CD1c-positive myeloid dendritic cell (primary cell): ENCODE results near the gene HIBADH.
"Not testable (repeated sequence)": the region's sequence is repeated elsewhere in the genome, so short reads cannot be mapped to it uniquely, and the experiment has no call there.

ENCODE experiments used
- DNase-seq: peaks from one replicate; pipeline ENCODE4 v3.0.0-alpha.2; 2016; ENCODE audit errors: extremely low spot score

The HIBADH gene

GRCh38 chr7:27678617-27679260 lies 16.1 kb upstream of the HIBADH start:
- DNase-seq = no peak

DNA sequence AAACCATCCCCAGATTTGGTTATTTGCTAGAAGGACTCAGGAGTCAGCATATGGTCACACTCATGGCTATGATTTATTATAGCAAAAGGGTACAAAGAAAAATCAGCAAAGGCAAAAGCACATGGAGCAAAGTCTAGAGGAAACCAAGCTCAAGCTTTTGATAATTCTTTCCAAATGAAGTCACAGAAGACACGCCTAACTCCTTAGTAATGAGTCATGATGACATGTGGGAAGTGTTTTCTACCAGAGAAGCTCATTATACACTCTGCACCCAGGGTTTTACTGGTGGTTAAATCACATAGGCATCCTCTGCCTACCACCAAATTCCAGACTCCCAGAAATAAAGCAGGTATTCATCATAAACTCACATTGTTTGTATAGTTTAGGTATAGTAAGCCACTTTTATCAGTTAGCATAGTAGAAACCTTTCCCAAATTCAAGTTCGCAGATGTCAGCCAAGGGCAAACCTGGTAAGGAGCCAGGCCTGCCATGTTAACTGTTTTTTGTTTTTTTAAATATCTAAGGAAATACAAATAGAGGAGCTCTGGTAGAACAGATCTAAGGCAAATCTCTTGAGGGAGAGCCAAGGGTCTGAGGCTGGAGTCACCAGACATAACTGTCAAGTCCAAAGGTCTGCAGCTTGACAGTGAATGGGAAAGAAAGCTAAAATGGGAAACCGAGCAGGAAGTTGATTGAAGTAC lies 15.4 kb upstream of the HIBADH start:
- peak; percentile 49 for DNase-seq

- not testable (repeated sequence) for DNase-seq
Measured at GRCh38 chr7:27674126-27674525, 11.4 kb upstream of the HIBADH start.

DNA sequence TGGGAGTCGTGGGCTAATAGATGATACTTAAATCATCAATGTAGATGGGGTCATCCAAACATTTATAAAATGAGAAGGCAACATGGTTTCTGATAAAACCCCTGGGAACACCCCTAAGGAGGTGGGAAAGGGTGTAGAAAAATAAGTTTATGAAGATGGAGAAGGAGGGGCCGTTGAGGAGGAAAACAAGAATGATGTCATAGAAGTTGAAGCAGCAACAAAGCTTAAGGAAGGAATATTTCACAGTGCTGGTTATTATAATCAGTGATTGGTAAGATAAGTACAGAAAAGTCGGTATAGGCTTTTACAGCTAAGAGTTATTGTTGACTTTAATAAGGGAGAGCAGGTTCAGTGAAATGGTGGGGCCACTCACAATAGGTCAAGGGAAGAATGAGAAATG lies 9.0 kb upstream of the HIBADH start:
- no peak for DNase-seq

DNA sequence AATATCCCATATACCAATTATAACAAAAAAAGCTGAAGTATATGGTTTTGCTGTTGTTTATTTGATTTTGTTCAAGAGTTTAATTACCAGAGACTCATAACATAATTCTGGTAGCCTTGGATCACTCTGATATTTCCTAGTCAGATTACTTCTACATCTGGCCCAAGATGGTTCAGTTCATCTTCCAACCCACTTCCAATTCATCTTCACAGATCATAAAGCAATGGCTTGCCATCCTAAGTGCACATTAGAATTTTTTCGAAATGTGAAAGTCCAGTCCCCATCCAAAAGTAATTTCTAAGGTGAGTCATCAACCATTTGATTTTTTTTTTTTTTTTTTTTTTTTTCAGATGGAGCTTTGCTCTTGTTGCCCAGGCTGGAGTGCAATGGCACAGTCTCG lies 8.0 kb upstream of the HIBADH start:
- DNase-seq = no peak

DNA sequence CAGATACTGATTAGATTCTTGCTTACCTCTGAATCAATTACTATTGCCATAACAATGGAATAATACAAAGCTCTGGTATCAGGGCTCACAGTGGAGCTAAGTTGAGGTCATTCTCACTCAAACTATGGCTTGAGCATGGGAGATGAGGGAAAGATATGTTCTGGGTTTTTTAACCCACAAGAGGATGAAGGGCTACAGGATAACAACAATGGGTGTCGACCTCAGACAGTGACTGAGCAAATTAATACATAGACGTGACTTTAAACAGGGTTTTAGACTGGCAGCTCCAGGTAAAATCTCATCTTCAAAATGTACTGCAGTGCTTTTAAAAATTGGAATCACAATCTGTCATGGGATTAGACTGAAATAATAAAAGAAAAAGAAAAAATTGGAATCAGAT lies 7.5 kb upstream of the HIBADH start:
- DNase-seq = no peak

- DNase-seq = peak; percentile 71
Measured at GRCh38 chr7:27665531-27665930, 2.8 kb upstream of the HIBADH start.

DNA sequence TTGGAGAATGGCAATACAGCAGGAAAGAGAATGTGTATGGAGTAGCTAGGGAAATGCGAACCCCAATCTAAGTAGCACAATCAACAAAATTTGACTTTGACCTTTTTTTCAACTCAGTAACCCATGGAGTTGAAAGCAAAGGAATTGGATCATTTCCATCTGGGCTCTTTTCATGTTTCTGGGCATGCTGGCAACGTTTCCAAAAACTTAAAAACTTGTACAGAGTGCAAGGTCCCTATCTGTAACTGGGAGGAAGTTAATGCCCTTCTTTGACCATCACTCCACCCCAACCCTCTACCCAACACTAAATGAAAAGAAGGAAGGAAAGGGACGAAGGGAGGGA lies 1.3 kb upstream of the HIBADH start:
- no peak for DNase-seq

GRCh38 chr7:27661811-27662489 lies 733 bp downstream of the HIBADH start:
- DNase-seq = peak; percentile 18

DNA sequence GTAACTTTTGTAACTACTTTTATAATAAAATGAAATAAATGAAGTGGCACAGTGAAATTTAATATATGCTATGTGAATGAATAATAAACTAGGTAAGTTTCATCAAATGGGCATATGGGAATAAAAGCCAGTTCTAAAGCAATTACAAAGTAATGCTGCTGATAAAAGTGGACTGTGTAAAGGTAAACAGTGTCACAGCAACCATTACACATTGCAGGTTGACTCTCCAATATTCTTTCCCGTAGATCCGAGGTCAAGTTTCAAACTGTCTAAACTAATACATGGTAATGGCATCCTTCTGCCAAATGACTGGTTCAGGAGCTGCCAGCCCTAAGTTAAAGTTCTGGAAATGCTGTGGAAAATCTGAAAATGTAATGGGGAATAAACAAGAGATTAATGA lies 6.0 kb downstream of the HIBADH start:
- no peak for DNase-seq

DNA sequence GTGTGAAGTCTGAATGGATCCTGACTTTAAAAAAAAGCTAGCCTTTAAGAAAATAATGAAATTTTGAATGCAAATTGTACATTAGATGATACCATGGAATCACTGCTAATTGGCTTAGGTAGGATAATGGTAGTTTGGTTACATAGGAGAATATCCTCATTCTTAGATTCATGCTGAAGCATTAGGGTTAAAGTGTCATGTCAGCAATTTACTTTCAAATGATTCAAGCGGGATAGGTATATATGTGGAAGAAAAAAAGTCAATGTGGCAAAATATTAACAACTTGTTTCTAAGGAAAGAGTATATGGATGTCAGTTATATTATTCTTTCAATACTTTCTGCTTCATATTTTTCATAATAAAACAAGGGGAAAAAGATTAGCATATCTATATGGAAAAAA lies 7.5 kb downstream of the HIBADH start:
- no peak for DNase-seq

GRCh38 chr7:27652518-27652917 lies 10.2 kb downstream of the HIBADH start:
- no peak for DNase-seq

GRCh38 chr7:27651702-27652101 lies 11.0 kb downstream of the HIBADH start:
- no peak for DNase-seq

DNA sequence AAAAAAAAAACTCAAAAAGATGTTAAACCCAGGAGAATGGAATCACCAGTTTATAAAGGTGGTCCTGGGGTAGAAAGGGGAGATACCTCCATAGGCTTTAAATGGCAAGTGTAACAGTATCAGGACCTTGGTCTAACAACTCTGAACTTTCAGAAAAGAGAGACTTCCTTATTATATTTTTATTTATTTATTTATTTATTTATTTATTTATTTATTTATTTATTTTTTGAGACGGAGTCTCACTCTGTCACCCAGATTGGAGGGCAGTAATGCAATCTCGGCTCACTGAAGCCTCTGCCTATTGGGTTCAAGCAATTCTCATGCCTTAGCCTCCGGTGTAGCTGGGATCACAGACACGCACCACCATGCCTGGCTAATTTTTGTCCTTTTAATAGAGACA lies 12.4 kb downstream of the HIBADH start:
- DNase-seq = no peak

GRCh38 chr7:27647489-27647888 lies 15.2 kb downstream of the HIBADH start:
- DNase-seq = no peak

DNA sequence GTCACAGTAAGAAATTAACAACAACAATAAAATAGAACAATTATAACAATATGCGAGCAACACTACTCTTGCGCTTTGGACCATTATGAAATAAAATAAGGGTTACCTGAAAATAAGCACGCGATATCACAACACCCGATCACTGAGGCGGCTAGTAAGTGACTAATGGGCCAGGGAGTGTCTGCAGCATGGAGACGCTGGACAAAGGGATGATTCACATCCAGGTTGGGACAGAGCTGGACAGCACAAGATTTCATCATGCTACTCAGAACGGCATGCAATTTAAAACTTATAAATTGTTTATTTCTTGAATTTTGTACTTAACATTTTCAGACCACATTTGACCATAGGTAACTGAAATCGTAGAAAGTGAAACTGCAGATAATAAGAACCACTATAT lies 15.6 kb downstream of the HIBADH start:
- DNase-seq = no peak

GRCh38 chr7:27642271-27642670 lies 20.4 kb downstream of the HIBADH start:
- no peak for DNase-seq

DNA sequence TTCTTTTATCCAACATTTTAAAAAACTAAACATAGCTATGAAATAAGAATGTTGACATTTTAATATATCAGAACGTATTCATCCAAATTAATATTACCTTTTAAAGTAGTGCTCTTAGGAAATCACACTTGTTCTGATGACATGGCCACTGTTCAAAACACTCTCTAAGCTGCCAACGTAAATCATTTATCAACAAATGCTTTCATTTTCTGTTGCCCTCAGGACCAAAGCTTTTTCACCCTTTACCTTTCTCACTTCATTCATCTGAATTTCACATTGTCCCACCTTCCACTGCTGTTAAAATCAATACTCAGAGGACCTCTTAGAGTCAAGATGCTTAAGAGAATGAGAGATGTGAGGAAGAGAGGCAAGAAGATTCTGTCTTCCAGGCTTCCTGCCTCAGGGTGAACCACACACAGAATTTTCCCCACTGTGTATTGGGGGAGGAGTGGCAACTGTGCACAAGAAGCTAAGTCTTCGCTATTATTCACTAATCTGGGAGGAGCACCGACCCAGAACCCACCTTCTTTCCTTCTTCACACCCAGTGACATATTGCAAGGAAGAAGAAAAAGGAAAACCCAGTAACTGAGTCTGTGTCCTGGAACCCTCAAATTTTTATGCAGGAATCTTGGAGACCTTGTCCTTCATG lies 21.0 kb downstream of the HIBADH start:
- DNase-seq = no peak

DNA sequence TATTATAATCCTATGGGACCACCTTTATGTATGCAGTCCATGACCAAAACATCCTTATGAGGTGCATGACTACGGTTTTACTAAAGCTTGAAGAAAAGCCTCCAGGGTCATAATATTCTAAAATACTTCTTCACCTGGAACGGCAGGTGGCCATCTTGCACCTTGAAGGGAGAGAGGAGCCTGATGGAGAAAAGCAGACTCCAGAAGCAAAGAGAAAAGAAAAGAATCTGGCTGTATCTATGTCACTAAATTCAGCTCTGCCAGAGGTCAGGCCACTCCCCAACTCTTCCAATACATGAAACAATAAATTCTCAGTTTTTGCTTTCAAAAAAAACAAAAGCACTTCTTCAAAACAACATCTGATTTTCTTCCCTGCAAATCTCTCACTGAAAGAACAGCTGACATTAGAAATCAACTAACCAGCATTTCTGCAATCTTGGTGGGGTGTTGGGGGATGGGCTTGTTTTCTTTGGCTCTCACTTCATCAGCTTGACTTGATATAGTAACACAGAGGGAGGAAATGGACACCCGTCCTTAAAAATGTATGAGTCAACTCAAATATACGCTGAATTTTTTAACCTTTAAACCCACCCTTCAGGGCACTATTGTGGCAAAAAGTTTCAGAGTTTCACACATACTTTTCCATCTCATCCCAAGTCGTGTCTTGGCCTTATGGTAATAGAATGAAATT lies 21.7 kb downstream of the HIBADH start:
- DNase-seq = no peak

- DNase-seq = no peak
Measured at GRCh38 chr7:27639851-27640250, 22.8 kb downstream of the HIBADH start.

DNA sequence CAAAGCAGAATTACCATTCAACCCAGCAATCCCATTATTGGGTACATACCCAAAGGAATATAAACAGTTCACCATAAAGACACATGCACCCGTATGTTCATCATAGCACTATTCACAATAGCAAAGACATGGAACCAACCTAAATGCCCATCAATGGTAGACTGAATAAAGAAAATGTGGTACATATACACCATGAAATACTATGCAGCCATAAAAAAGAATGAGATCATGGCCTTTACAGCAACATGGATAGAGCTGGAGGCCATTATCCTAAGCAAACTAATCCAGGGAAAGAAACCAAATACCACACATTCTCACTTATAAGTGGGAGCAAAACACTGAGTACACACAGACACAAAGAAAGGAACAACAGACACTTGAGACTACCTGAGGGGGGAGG lies 23.6 kb downstream of the HIBADH start:
- DNase-seq = not testable (repeated sequence)

- DNase-seq = no peak
Measured at GRCh38 chr7:27636326-27637006, 26.2 kb downstream of the HIBADH start.
